Stimulated activated CD8-positive, alpha-beta memory T cell treated with anti-CD3 and anti-CD28 coated beads, Interleukin-12 subunit alpha, Interleukin-12 subunit beta, amount 100 ng/mL, for 4 hours (primary cell): Measurements from ENCODE around the gene FIGN.

Source experiments
- DNase-seq: peaks from one replicate; pipeline ENCODE4 v3.0.0-alpha.2; 2020; ENCODE audit warnings: low read depth

FIGN gene

GRCh38 chr2:163708265-163708664 is 27.5 kb downstream of the FIGN start:
- DNase-seq: no peak

GRCh38 chr2:163703386-163703785 is 32.4 kb downstream of the FIGN start:
- DNase-seq: no peak

GRCh38 chr2:163701399-163702195 is 34.2 kb downstream of the FIGN start:
- no peak for DNase-seq

- no peak for DNase-seq
Observed at GRCh38 chr2:163698857-163699256, 37.0 kb downstream of the FIGN start.

- no peak for DNase-seq
Observed at GRCh38 chr2:163697846-163698637, 37.8 kb downstream of the FIGN start.

- DNase-seq: no peak
Observed at GRCh38 chr2:163697429-163697828, 38.4 kb downstream of the FIGN start.

- no peak for DNase-seq
Observed at GRCh38 chr2:163693484-163693883, 42.3 kb downstream of the FIGN start.

GRCh38 chr2:163692611-163693482 is 43.0 kb downstream of the FIGN start:
- DNase-seq: no peak

- DNase-seq: no peak
Observed at GRCh38 chr2:163692081-163692480, 43.7 kb downstream of the FIGN start.

GRCh38 chr2:163690896-163691295 is 44.9 kb downstream of the FIGN start:
- DNase-seq: no peak

GRCh38 chr2:163687217-163687616 is 48.6 kb downstream of the FIGN start:
- DNase-seq: no peak

- DNase-seq: no peak
Observed at GRCh38 chr2:163686289-163686688, 49.5 kb downstream of the FIGN start.

GRCh38 chr2:163682695-163683094 is 53.1 kb downstream of the FIGN start:
- no peak for DNase-seq

- no peak for DNase-seq
Observed at GRCh38 chr2:163681745-163682144, 54.1 kb downstream of the FIGN start.

GRCh38 chr2:163675388-163675787 is 60.4 kb downstream of the FIGN start:
- DNase-seq: no peak

GRCh38 chr2:163673522-163673921 is 62.3 kb downstream of the FIGN start:
- no peak for DNase-seq

GRCh38 chr2:163670929-163671328 is 64.9 kb downstream of the FIGN start:
- DNase-seq: no peak

- no peak for DNase-seq
Observed at GRCh38 chr2:163669506-163669905, 66.3 kb downstream of the FIGN start.

GRCh38 chr2:163667064-163667887 is 68.5 kb downstream of the FIGN start:
- no peak for DNase-seq

GRCh38 chr2:163665817-163666216 is 70.0 kb downstream of the FIGN start:
- DNase-seq: no peak

GRCh38 chr2:163665051-163665450 is 70.8 kb downstream of the FIGN start:
- no peak for DNase-seq

GRCh38 chr2:163664610-163665009 is 71.2 kb downstream of the FIGN start:
- no peak for DNase-seq
